HG03354 (cell line): ENCODE data around the gene GRB2.
"Not testable (repeated sequence)": the region's sequence is repeated elsewhere in the genome, so short reads cannot be mapped to it uniquely, and the experiment has no call there.

Experiments used
- ATAC-seq: cut with Tn5 transposase; IDR thresholded peaks from one replicate; pipeline ENCODE4 v1.9.1; 2021; ENCODE audit warnings: mild to moderate bottlenecking; ENCODE audit not compliant: unreplicated experiment, poor library complexity, severe bottlenecking

GRB2 gene

GRCh38 chr17:75390982-75391381 is 14.5 kb downstream of the GRB2 start:
- no peak for ATAC-seq

- ATAC-seq, result no peak
Measured at GRCh38 chr17:75388476-75389030, 16.9 kb downstream of the GRB2 start.

- ATAC-seq, result no peak
Measured at GRCh38 chr17:75387771-75388170, 17.7 kb downstream of the GRB2 start.

- no peak for ATAC-seq
Measured at GRCh38 chr17:75386430-75386829, 19.0 kb downstream of the GRB2 start.

GRCh38 chr17:75384751-75385150 is 20.7 kb downstream of the GRB2 start:
- ATAC-seq, result no peak

GRCh38 chr17:75383842-75384195 is 21.7 kb downstream of the GRB2 start:
- ATAC-seq, result no peak

- ATAC-seq, result no peak
Measured at GRCh38 chr17:75380750-75381149, 24.7 kb downstream of the GRB2 start.

- ATAC-seq, result no peak
Measured at GRCh38 chr17:75380315-75380714, 25.2 kb downstream of the GRB2 start.

GRCh38 chr17:75379426-75379825 is 26.1 kb downstream of the GRB2 start:
- ATAC-seq, result not testable (repeated sequence)

GRCh38 chr17:75373280-75373679 is 32.2 kb downstream of the GRB2 start:
- ATAC-seq, result no peak

- ATAC-seq, result no peak
Measured at GRCh38 chr17:75371981-75372380, 33.5 kb downstream of the GRB2 start.

- no peak for ATAC-seq
Measured at GRCh38 chr17:75371339-75371738, 34.1 kb downstream of the GRB2 start.

GRCh38 chr17:75370286-75370915 is 35.1 kb downstream of the GRB2 start:
- no peak for ATAC-seq

- ATAC-seq, result not testable (repeated sequence)
Measured at GRCh38 chr17:75367838-75368789, 37.4 kb downstream of the GRB2 start.

- ATAC-seq, result no peak
Measured at GRCh38 chr17:75367312-75367711, 38.2 kb downstream of the GRB2 start.

- no peak for ATAC-seq
Measured at GRCh38 chr17:75366432-75366831, 39.0 kb downstream of the GRB2 start.

GRCh38 chr17:75365931-75366275 is 39.6 kb downstream of the GRB2 start:
- no peak for ATAC-seq

- no peak for ATAC-seq
Measured at GRCh38 chr17:75365009-75365930, 40.2 kb downstream of the GRB2 start.

- no peak for ATAC-seq
Measured at GRCh38 chr17:75364078-75364477, 41.4 kb downstream of the GRB2 start.

- no peak for ATAC-seq
Measured at GRCh38 chr17:75361996-75362395, 43.5 kb downstream of the GRB2 start.
